IMR-90 (cell line): ENCODE measurements around the gene DISP2. TPM values are rescaled to one million over a fixed set of nuclear protein-coding genes. Genes with fewer than 3 reads are reported as not detected.

ENCODE experiments used
- ATAC-seq: fragments of 200-7000 bp; cut with Tn5 transposase; 2 replicates; pipeline ENCODE4 v1.9.1; 2020; ENCODE audit warnings: low read depth, mild to moderate bottlenecking, moderate library complexity
- BruUV-seq: library from RNA; stranded (reverse); fragments of 400-500 nt; replicated peaks from 2 replicates; lab custom pipeline; 2021; lab: Mats Ljungman, UMichigan
- CTCF ChIA-PET: fragments of 300-600 bp; formaldehyde crosslinking; extraction: SDS; loops from one replicate; lab custom pipeline; 2021; ENCODE audit warnings: antibody characterized with exemption; lab: Yijun Ruan, JAX
- POLR2A ChIA-PET: fragments of 300-600 bp; sonication (Branson Sonifier 250); formaldehyde crosslinking; loops from one replicate; lab custom pipeline; 2022; ENCODE audit warnings: antibody characterized with exemption; ENCODE audit not compliant: unreplicated experiment; lab: Charles Lee
- DNase-seq: peaks from one replicate; pipeline ENCODE4 v3.0.0; 2013
- H2AFZ ChIP-seq: replicated peaks from 2 replicates; pipeline ENCODE3; 2013; ENCODE audit warnings: low read length, mild to moderate bottlenecking; ENCODE audit not compliant: poor library complexity
- H2AK5ac ChIP-seq: 2 replicates; pipeline ENCODE4 v1.6.1; 2013; ENCODE audit warnings: low read depth, low read length, inconsistent platforms
- H2AK9ac ChIP-seq: replicated peaks from 2 replicates; pipeline ENCODE3; 2013; ENCODE audit warnings: mild to moderate bottlenecking, low read depth, low read length, moderate library complexity; ENCODE audit not compliant: poor library complexity
- H2BK120ac ChIP-seq: 2 replicates; pipeline ENCODE4 v1.6.1; 2013; ENCODE audit warnings: low read depth, low read length, inconsistent platforms
- H2BK15ac ChIP-seq: 3 replicates; pipeline ENCODE4 v1.6.1; 2013; ENCODE audit warnings: low read depth, low read length, inconsistent platforms
- H2BK20ac ChIP-seq: 2 replicates; pipeline ENCODE4 v1.6.1; 2013; ENCODE audit warnings: low read depth, mild to moderate bottlenecking, inconsistent platforms, low read length, moderate library complexity
- H2BK5ac ChIP-seq: 2 replicates; pipeline ENCODE4 v1.6.1; 2013; ENCODE audit warnings: mild to moderate bottlenecking, low read depth, low read length, inconsistent platforms; ENCODE audit not compliant: poor library complexity, severe bottlenecking
- H3K14ac ChIP-seq: replicated peaks from 2 replicates; pipeline ENCODE4 v1.6.1; 2013; ENCODE audit warnings: low read depth, low read length, inconsistent platforms
- H3K18ac ChIP-seq: 2 replicates; pipeline ENCODE4 v1.6.1; 2013; ENCODE audit warnings: low read depth, low read length, control low read depth
- H3K23ac ChIP-seq: 2 replicates; pipeline ENCODE4 v1.6.1; 2013; ENCODE audit warnings: low read depth, low read length, inconsistent platforms
- H3K27ac ChIP-seq: 2 replicates; pipeline ENCODE4 v1.5.1; 2013; ENCODE audit warnings: mild to moderate bottlenecking, control low read depth, low read length; ENCODE audit not compliant: insufficient read depth
- H3K27me3 ChIP-seq: 2 replicates; pipeline ENCODE4 v1.6.1; 2013; ENCODE audit warnings: low read length; ENCODE audit not compliant: control insufficient read depth, insufficient read depth
- H3K36me3 ChIP-seq: 2 replicates; pipeline ENCODE4 v1.6.1; 2013; ENCODE audit warnings: low read length, mixed read lengths; ENCODE audit not compliant: control insufficient read depth, insufficient read depth
- H3K4ac ChIP-seq: 2 replicates; pipeline ENCODE4 v1.6.1; 2013; ENCODE audit warnings: low read depth, low read length, inconsistent platforms
- H3K4me1 ChIP-seq: 2 replicates; pipeline ENCODE4 v1.6.1; 2013; ENCODE audit warnings: low read length, mixed read lengths; ENCODE audit not compliant: control insufficient read depth, insufficient read depth
- H3K4me2 ChIP-seq: 2 replicates; pipeline ENCODE4 v1.6.1; 2013; ENCODE audit warnings: low read depth, mild to moderate bottlenecking, control low read depth, low read length, moderate library complexity
- H3K4me3 ChIP-seq: 2 replicates; pipeline ENCODE4 v1.5.1; 2013; ENCODE audit warnings: low read depth, mild to moderate bottlenecking, control low read depth, low read length, moderate library complexity; ENCODE audit not compliant: insufficient read depth
- H3K56ac ChIP-seq: 2 replicates; pipeline ENCODE4 v1.6.1; 2013; ENCODE audit warnings: low read length, inconsistent platforms; ENCODE audit not compliant: insufficient read depth; ENCODE audit errors: extremely low read depth
- H3K79me1 ChIP-seq, 2 experiments: 2 replicates each; pipeline ENCODE4 v1.6.1; 2013; ENCODE audit warnings: low read length in 2 of 2, inconsistent platforms in 1 of 2, low read depth in 1 of 2
- H3K9ac ChIP-seq: 2 replicates; pipeline ENCODE4 v1.6.1; 2013; ENCODE audit warnings: low read depth, low read length, control low read depth
- H3K9me1 ChIP-seq: 2 replicates; pipeline ENCODE4 v1.6.1; 2013; ENCODE audit warnings: low read length, inconsistent platforms; ENCODE audit not compliant: insufficient read depth
- H3K9me3 ChIP-seq: 2 replicates; pipeline ENCODE4 v1.6.1; 2013; ENCODE audit warnings: low read length; ENCODE audit not compliant: control insufficient read depth, insufficient read depth
- H4K20me1 ChIP-seq: 2 replicates; pipeline ENCODE4 v1.6.1; 2013; ENCODE audit warnings: low read length, inconsistent platforms; ENCODE audit not compliant: insufficient read depth
- H4K5ac ChIP-seq: 2 replicates; pipeline ENCODE4 v1.6.1; 2013; ENCODE audit warnings: mild to moderate bottlenecking, low read depth, low read length, control low read depth
- H4K8ac ChIP-seq, 2 experiments: 2 replicates each; pipeline ENCODE4 v1.6.1; 2013; ENCODE audit warnings: low read depth in 2 of 2, low read length in 2 of 2, control low read depth in 1 of 2, inconsistent platforms in 1 of 2
- H4K91ac ChIP-seq: 2 replicates; pipeline ENCODE4 v1.6.1; 2013; ENCODE audit warnings: low read depth, low read length, inconsistent platforms; ENCODE audit not compliant: insufficient read depth
- BHLHE40 ChIP-seq: fragments of 150-350 bp; IDR thresholded peaks from 2 replicates; pipeline ENCODE4 v1.6.1; 2016; ENCODE audit warnings: mild to moderate bottlenecking, low read depth, low read length
- CEBPB ChIP-seq: IDR thresholded peaks from 2 replicates; pipeline ENCODE4 v1.6.1; 2012; ENCODE audit warnings: low read depth, low read length, improper control_type of control experiment
- CHD1 ChIP-seq: IDR thresholded peaks from 2 replicates; pipeline ENCODE4 v1.6.1; 2012; ENCODE audit warnings: low read depth, low read length, improper control_type of control experiment
- CTCF ChIP-seq: conservative IDR thresholded peaks from 2 replicates; pipeline ENCODE4 v1.5.1; 2012; ENCODE audit warnings: mild to moderate bottlenecking, low read depth, low read length, improper control_type of control experiment
- ELK1 ChIP-seq: fragments of 150-350 bp; IDR thresholded peaks from 2 replicates; pipeline ENCODE4 v1.6.1; 2016; ENCODE audit warnings: low read depth, mild to moderate bottlenecking, low read length, moderate library complexity, borderline replicate concordance
- FOS ChIP-seq: fragments of 150-350 bp; IDR thresholded peaks from 2 replicates; pipeline ENCODE4 v1.6.1; 2016; ENCODE audit warnings: low read depth, low read length
- MAFK ChIP-seq: IDR thresholded peaks from 2 replicates; pipeline ENCODE4 v1.6.1; 2012; ENCODE audit warnings: low read depth, low read length, improper control_type of control experiment
- MAZ ChIP-seq: IDR thresholded peaks from 2 replicates; pipeline ENCODE4 v1.6.1; 2012; ENCODE audit warnings: low read depth, mild to moderate bottlenecking, low read length, improper control_type of control experiment, moderate library complexity, borderline replicate concordance
- MXI1 ChIP-seq: IDR thresholded peaks from 2 replicates; pipeline ENCODE4 v1.6.1; 2012; ENCODE audit warnings: low read depth, mild to moderate bottlenecking, low read length, moderate library complexity, borderline replicate concordance
- NFE2L2 ChIP-seq: fragments of 150-350 bp; IDR thresholded peaks from 2 replicates; pipeline ENCODE4 v1.6.1; 2016; ENCODE audit warnings: low read depth, mild to moderate bottlenecking, low read length
- POLR2A ChIP-seq: IDR thresholded peaks from 2 replicates; pipeline ENCODE4 v1.6.1; 2012; ENCODE audit warnings: mild to moderate bottlenecking, low read depth, low read length
- RAD21 ChIP-seq: IDR thresholded peaks from 2 replicates; pipeline ENCODE4 v1.6.1; 2012; ENCODE audit warnings: low read length, improper control_type of control experiment
- RCOR1 ChIP-seq: IDR thresholded peaks from 2 replicates; pipeline ENCODE4 v1.6.1; 2012; ENCODE audit warnings: mild to moderate bottlenecking, low read length, improper control_type of control experiment; ENCODE audit not compliant: insufficient replicate concordance
- RFX5 ChIP-seq: IDR thresholded peaks from 2 replicates; pipeline ENCODE4 v1.8.0; 2012; ENCODE audit warnings: low read depth, mild to moderate bottlenecking, low read length, moderate library complexity
- SMC3 ChIP-seq: fragments of 150-350 bp; IDR thresholded peaks from 2 replicates; pipeline ENCODE4 v1.6.1; 2016; ENCODE audit warnings: low read depth, mild to moderate bottlenecking, antibody characterized with exemption, low read length, moderate library complexity
- USF2 ChIP-seq: fragments of 150-350 bp; IDR thresholded peaks from 2 replicates; pipeline ENCODE4 v1.6.1; 2017; ENCODE audit warnings: mild to moderate bottlenecking, antibody characterized with exemption, low read length, low read depth
- WGBS, 2 experiments: methylation state at CpG; one replicate each; pipeline versions ENCODE4 v1.1.5 to v1.1.7; 2013; ENCODE audit warnings: missing lambda C conversion rate in 2 of 2; ENCODE audit not compliant: insufficient read length in 1 of 2; ENCODE audit errors: extremely low coverage in 2 of 2; 5-methylcytosine and 5-hydroxymethylcytosine counted together
- dilution Hi-C: fragments of 300-500 bp; cut with HindIII; formaldehyde crosslinking; loops from one replicate; pipeline ENCODE4 v1.14.3; 2018; ENCODE audit warnings: low sequenced_read_pairs; ENCODE audit not compliant: unreplicated experiment
- in situ Hi-C: fragments of 300-500 bp; cut with MboI; formaldehyde crosslinking; loops from 3 replicates; pipeline ENCODE4 v1.14.3; 2019; ENCODE audit warnings: low sequenced_read_pairs, inconsistent platforms, mixed read lengths
- intact Hi-C: fragments of 100-400 bp; cut with micrococcal nuclease; formaldehyde crosslinking; loops from 2 replicates; pipeline ENCODE4 v1.10.0; 2022
- polyA plus RNA-seq, 3 experiments: library from polyadenylated mRNA; depleted of rRNA; stranded (reverse); fragments of >200 nt; gene quantifications; 2 replicates each; pipeline ENCODE4 v1.2.3, GENCODE V29; 2012; ENCODE audit warnings: low replicate concordance in 1 of 3
- total RNA-seq: library from RNA; depleted of rRNA; stranded (reverse); fragments of >200 nt; gene quantifications from 2 replicates; pipeline ENCODE4 v1.2.3, GENCODE V29; 2012

Gene DISP2
- total and polyA plus RNA-seq, 2 of the 4 experiments (the other 2 are of a cell fraction) = 0.34 to 0.36 TPM

GRCh38 chr15:40386480-40386879, 28.5 kb downstream of the DISP2 start:
- CTCF ChIA-PET = interaction anchor here (0.6 kb wide), 1 partner anchor 42 kb away, joined by 3 read pairs; no protein-coding TSS in a partner anchor
- Histone ChIP-seq H2AK5ac (no peak overlapping the region), H3K4me1 (peaks cover 3% of the 10 kb centered on the region), H2BK120ac (no peak overlapping the region), H3K14ac (no peak overlapping the region), H4K91ac (no peak overlapping the region), H3K27ac (no peak overlapping the region), H3K27me3 (no peaks in the 10 kb centered on the region), H2AFZ (no peak overlapping the region), H2AK9ac (no peak overlapping the region), H3K9me1 (peaks cover 14% of the 10 kb centered on the region; the same call in 1 of the 2 replicates), H2BK15ac (no peak overlapping the region), H3K36me3 (peaks cover 21% of the 10 kb centered on the region), H4K8ac (no peak overlapping the region), H3K23ac (no peak overlapping the region), H3K4me2 (no peak overlapping the region), H3K18ac (no peak overlapping the region), H3K4ac (no peak overlapping the region), H3K56ac (no peak overlapping the region), H3K9me3 (no peaks in the 10 kb centered on the region), H4K20me1 (no peaks in the 10 kb centered on the region), H2BK5ac (no peak overlapping the region), H3K9ac (no peak overlapping the region), H3K4me3 (no peak overlapping the region), H2BK20ac (no peak overlapping the region), H4K5ac (no peak overlapping the region), H3K79me1 (peaks cover 31 to 48% of the 10 kb centered on the region in 2 experiments)
- intact Hi-C loops (no loop called here), in situ Hi-C loops (no loop called here), dilution Hi-C loops (no loop called here)
- no TSS peak for BruUV-seq
- 100% methylated on average over 1 of the region's 3 CpGs; no CpG with 5 or more reads in 1 of the 2 experiments for WGBS, 2 experiments
- POLR2A ChIA-PET = no interaction called here
- no peak for TF ChIP-seq FOS
- TF ChIP-seq SMC3 = no peak
- no peak for TF ChIP-seq MXI1
- no peak for TF ChIP-seq MAZ
- no peak for TF ChIP-seq CEBPB
- TF ChIP-seq MAFK = no peak
- no peak for TF ChIP-seq BHLHE40
- TF ChIP-seq CHD1 = no peak
- no peak for TF ChIP-seq NFE2L2
- no peak for TF ChIP-seq RCOR1
- TF ChIP-seq CTCF = no peak
- TF ChIP-seq RAD21 = no peak
- no peak for TF ChIP-seq ELK1
- no peak for TF ChIP-seq USF2
- TF ChIP-seq POLR2A = no peak
- no peak for TF ChIP-seq RFX5
- DNase-seq = no peak
- ATAC-seq = no peak
